H7 (cell line): ENCODE measurements around the gene C11orf98. TPM values are rescaled to one million over a fixed set of nuclear protein-coding genes. Genes with fewer than 3 reads are reported as not detected.
"Not testable (repeated sequence)": the region's sequence is repeated elsewhere in the genome, so short reads cannot be mapped to it uniquely, and the experiment has no call there.

Experiments used
- DNase-seq: peaks from one replicate; pipeline ENCODE4 v3.0.0; 2012
- H3K27me3 ChIP-seq: 2 replicates; pipeline ENCODE4 v1.6.0; 2011; ENCODE audit warnings: mild to moderate bottlenecking, low read length; ENCODE audit not compliant: control insufficient read depth, insufficient read depth
- H3K36me3 ChIP-seq: replicated peaks from 2 replicates; pipeline ENCODE4 v1.5.1; 2011; ENCODE audit warnings: low read length; ENCODE audit not compliant: control insufficient read depth, insufficient read depth
- H3K4me3 ChIP-seq: 2 replicates; pipeline ENCODE4 v1.5.1; 2011; ENCODE audit warnings: low read depth, mild to moderate bottlenecking, control low read depth, low read length, moderate library complexity; ENCODE audit not compliant: insufficient read depth
- total RNA-seq: library from RNA; depleted of rRNA; stranded (reverse); fragments of >200 nt; shearing (Covaris generic); gene quantifications from 2 replicates; pipeline ENCODE4 v1.2.3, GENCODE V29; 2014; rRNA removed

C11orf98 gene
- total RNA-seq, result 107 and 136 TPM in 2 replicates

GRCh38 chr11:62665075-62665598, at the start of gene C11orf98, which contains the start of gene CSKMT:
Gene C11orf98 (minus strand): TSS chr11:62665210. CDS start chr11:62665169, 41 bp downstream.
Gene CSKMT (plus strand): TSS chr11:62665312. CDS start chr11:62665880, 568 bp downstream.
- H3K4me3 ChIP-seq, result peak within 1 kb of the TSS; percentile 79
- peaks cover 20% of the 10 kb centered on the region for H3K36me3 ChIP-seq
- H3K27me3 ChIP-seq, result no peaks in the 10 kb centered on the region
- peak; percentile 99 for DNase-seq

GRCh38 chr11:62713343-62713742, 48.3 kb upstream of the C11orf98 start:
- no peak overlapping the region for H3K4me3 ChIP-seq
- no peaks in the 10 kb centered on the region for H3K27me3 ChIP-seq
- peak; percentile 26 for DNase-seq
- H3K36me3 ChIP-seq, result peaks cover 44% of the 10 kb centered on the region

GRCh38 chr11:62712861-62713260, 47.9 kb upstream of the C11orf98 start:
- no peak for DNase-seq
- Histone ChIP-seq H3K27me3 (no peaks in the 10 kb centered on the region), H3K4me3 (no peak overlapping the region), H3K36me3 (peaks cover 43% of the 10 kb centered on the region)

- no peak for DNase-seq
- H3K36me3 ChIP-seq, result peaks cover 39% of the 10 kb centered on the region
These were observed 47.3 kb upstream of the C11orf98 start for GRCh38 chr11:62712276-62712812.

GRCh38 chr11:62710001-62710345, 45.0 kb upstream of the C11orf98 start:
- Histone ChIP-seq H3K27me3 (no peaks in the 10 kb centered on the region), H3K4me3 (peak overlapping the region; percentile 65), H3K36me3 (peaks cover 20% of the 10 kb centered on the region)
- DNase-seq, result no peak

More at GRCh38 chr11:62712276-62712812, 47.3 kb upstream of the C11orf98 start:
- Histone ChIP-seq H3K4me3 (no peak overlapping the region), H3K27me3 (no peaks in the 10 kb centered on the region)

- H3K36me3 ChIP-seq, result peaks cover 16% of the 10 kb centered on the region
- H3K27me3 ChIP-seq, result no peaks in the 10 kb centered on the region
- peak overlapping the region; percentile 65 for H3K4me3 ChIP-seq
- DNase-seq, result peak; percentile 92
These were observed 44.4 kb upstream of the C11orf98 start for GRCh38 chr11:62709247-62710000.

- peak; percentile 36 for DNase-seq
These were observed 43.8 kb upstream of the C11orf98 start for GRCh38 chr11:62708793-62709192.

GRCh38 chr11:62708392-62708791, 43.4 kb upstream of the C11orf98 start:
- DNase-seq, result peak; percentile 16
- peak overlapping the region; percentile 65 for H3K4me3 ChIP-seq
- peaks cover 8% of the 10 kb centered on the region for H3K36me3 ChIP-seq
- no peaks in the 10 kb centered on the region for H3K27me3 ChIP-seq

More at GRCh38 chr11:62708793-62709192, 43.8 kb upstream of the C11orf98 start:
- Histone ChIP-seq H3K36me3 (peaks cover 12% of the 10 kb centered on the region), H3K27me3 (no peaks in the 10 kb centered on the region), H3K4me3 (peak overlapping the region; percentile 65)

GRCh38 chr11:62707277-62707861, 42.4 kb upstream of the C11orf98 start, which contains the start of the genes BSCL2 and GNG3:
Gene BSCL2 (minus strand): TSS chr11:62707424. CDS start chr11:62707195, 229 bp downstream.
Gene GNG3 (plus strand): TSS chr11:62707676. CDS start chr11:62708296, 620 bp downstream.
- DNase-seq, result peak; percentile 92
- H3K27me3 ChIP-seq, result no peaks in the 10 kb centered on the region
- H3K36me3 ChIP-seq, result peaks cover 4% of the 10 kb centered on the region
- peak within 1 kb of the TSS; percentile 65 for H3K4me3 ChIP-seq

- Histone ChIP-seq H3K36me3 (peaks cover 1% of the 10 kb centered on the region; the same call in 1 of the 2 replicates), H3K4me3 (peak overlapping the region; percentile 62), H3K27me3 (no peaks in the 10 kb centered on the region)
- no peak for DNase-seq
These were observed 41.8 kb upstream of the C11orf98 start for GRCh38 chr11:62706850-62707247.

- Histone ChIP-seq H3K4me3 (peak overlapping the region; percentile 62), H3K27me3 (no peaks in the 10 kb centered on the region), H3K36me3 (no peaks in the 10 kb centered on the region; the same call in 1 of the 2 replicates)
- DNase-seq, result peak; percentile 99
These were observed 41.2 kb upstream of the C11orf98 start for GRCh38 chr11:62705880-62706849.

- peak; percentile 70 for DNase-seq
- Histone ChIP-seq H3K4me3 (peak overlapping the region; percentile 61), H3K27me3 (no peaks in the 10 kb centered on the region), H3K36me3 (no peaks in the 10 kb centered on the region; the same call in 1 of the 2 replicates)
These were observed 40.4 kb upstream of the C11orf98 start for GRCh38 chr11:62705413-62705812.

- not testable (repeated sequence) for H3K36me3 ChIP-seq, H3K4me3 ChIP-seq, DNase-seq, H3K27me3 ChIP-seq
These were observed 38.9 kb upstream of the C11orf98 start for GRCh38 chr11:62703921-62704320.
